PFSK-1 (cell line): ENCODE results near the gene KRT27.

Experiments
- POLR2AphosphoS5 ChIP-seq: IDR thresholded peaks from 2 replicates; pipeline ENCODE4 v1.6.1; 2012; ENCODE audit warnings: low read depth, mild to moderate bottlenecking, control low read depth, low read length, moderate library complexity
- TAF1 ChIP-seq: IDR thresholded peaks from 2 replicates; pipeline ENCODE4 v1.6.1; 2012; ENCODE audit warnings: low read length, control low read depth, borderline replicate concordance; ENCODE audit not compliant: insufficient read depth
- TF ChIP-seq, protein P1 (sequence below), 2 experiments: IDR thresholded peaks; 2 replicates each; pipeline versions ENCODE4 v1.6.1 to v1.8.0; 2011 to 2012; ENCODE audit warnings: low read depth in 2 of 2, low read length in 2 of 2, control low read depth in 1 of 2, inconsistent platforms in 1 of 2, mild to moderate bottlenecking in 1 of 2, moderate library complexity in 1 of 2; ENCODE audit not compliant: insufficient read depth in 1 of 2

DNA sequence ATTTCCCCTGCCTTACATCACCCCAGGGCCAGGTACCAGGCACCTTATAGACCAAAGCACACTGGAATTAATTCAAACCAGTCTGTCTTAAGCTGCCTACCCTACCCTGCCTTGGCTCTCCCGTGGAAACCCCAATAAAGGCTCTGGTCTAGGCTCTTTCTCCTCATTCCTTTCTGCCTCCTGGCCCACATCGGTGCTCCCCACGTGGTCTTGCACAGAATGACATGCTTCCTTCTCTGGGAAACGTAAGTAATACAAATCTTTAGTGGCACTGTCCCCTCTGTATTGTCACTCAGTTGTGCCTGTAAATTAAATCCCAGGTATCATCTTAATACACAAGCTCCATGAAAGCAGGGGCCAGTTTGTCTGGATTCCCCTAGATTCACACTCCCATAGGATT lies 43.8 kb downstream of the KRT27 start:
- no peak for TF ChIP-seq POLR2AphosphoS5
- TF ChIP-seq, protein P1, sequence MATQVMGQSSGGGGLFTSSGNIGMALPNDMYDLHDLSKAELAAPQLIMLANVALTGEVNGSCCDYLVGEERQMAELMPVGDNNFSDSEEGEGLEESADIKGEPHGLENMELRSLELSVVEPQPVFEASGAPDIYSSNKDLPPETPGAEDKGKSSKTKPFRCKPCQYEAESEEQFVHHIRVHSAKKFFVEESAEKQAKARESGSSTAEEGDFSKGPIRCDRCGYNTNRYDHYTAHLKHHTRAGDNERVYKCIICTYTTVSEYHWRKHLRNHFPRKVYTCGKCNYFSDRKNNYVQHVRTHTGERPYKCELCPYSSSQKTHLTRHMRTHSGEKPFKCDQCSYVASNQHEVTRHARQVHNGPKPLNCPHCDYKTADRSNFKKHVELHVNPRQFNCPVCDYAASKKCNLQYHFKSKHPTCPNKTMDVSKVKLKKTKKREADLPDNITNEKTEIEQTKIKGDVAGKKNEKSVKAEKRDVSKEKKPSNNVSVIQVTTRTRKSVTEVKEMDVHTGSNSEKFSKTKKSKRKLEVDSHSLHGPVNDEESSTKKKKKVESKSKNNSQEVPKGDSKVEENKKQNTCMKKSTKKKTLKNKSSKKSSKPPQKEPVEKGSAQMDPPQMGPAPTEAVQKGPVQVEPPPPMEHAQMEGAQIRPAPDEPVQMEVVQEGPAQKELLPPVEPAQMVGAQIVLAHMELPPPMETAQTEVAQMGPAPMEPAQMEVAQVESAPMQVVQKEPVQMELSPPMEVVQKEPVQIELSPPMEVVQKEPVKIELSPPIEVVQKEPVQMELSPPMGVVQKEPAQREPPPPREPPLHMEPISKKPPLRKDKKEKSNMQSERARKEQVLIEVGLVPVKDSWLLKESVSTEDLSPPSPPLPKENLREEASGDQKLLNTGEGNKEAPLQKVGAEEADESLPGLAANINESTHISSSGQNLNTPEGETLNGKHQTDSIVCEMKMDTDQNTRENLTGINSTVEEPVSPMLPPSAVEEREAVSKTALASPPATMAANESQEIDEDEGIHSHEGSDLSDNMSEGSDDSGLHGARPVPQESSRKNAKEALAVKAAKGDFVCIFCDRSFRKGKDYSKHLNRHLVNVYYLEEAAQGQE (IDR thresholded peaks at IDR 0.05; ENCODE audit: insufficient read depth in 1 of 2, low read depth in 2 of 2, low read length in 2 of 2), result no peak
- TF ChIP-seq TAF1, result no peak
